Stimulated activated CD4-positive, alpha-beta T cell treated with anti-CD3 and anti-CD28 coated beads, Interleukin-15, amount 100 ng/mL, for 1 hour (primary cell): Measurements from ENCODE around the gene ATP2C1.

Experiments
- DNase-seq, 2 donors: peaks; one replicate each; pipeline ENCODE4 v3.0.0-alpha.2; 2020; ENCODE audit warnings: low read depth in 1 of 2, low spot score in 1 of 2

Gene ATP2C1

GRCh38 chr3:130894130-130894985, 474 bp downstream of the ATP2C1 start:
- DNase-seq, result peak; percentile 7 to 20

DNA sequence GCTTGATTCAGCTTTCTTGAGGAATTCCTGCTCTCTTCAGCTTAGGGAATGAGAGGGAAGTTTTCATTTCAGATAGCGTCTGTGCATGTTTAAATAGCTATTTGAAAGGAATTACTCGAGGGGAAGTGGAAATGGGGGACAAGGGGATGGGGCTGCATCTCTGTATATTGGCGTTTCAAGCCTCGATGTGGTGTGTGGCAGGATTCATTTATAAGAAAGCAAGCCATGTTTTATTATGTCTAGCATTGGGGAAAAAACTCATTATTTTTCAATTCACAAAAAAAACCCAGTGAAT, 1.0 kb downstream of the ATP2C1 start:
- DNase-seq, result no peak

GRCh38 chr3:130895690-130896488, 2.0 kb downstream of the ATP2C1 start:
- DNase-seq, result no peak

- no peak for DNase-seq
Measured at GRCh38 chr3:130897316-130897715, 3.4 kb downstream of the ATP2C1 start.

DNA sequence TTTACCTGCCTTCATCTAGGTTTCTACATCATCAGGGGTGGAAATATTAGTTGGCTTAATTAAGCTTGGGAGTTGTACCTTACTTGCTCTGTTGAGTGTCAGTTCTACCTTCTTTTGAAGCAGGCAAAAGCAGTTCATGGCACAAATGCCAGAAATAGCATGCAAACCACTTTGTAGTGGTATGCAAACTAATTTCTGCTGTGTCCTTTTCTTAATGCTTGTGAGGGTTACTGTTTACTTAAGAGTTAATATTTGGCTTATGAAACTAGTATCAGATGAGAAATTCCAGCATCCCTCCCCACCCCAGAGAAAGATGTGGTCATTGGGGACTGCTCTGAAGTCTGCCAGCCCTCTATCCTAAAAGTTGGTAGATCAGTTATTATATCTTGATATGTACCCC, 7.1 kb downstream of the ATP2C1 start:
- no peak for DNase-seq

DNA sequence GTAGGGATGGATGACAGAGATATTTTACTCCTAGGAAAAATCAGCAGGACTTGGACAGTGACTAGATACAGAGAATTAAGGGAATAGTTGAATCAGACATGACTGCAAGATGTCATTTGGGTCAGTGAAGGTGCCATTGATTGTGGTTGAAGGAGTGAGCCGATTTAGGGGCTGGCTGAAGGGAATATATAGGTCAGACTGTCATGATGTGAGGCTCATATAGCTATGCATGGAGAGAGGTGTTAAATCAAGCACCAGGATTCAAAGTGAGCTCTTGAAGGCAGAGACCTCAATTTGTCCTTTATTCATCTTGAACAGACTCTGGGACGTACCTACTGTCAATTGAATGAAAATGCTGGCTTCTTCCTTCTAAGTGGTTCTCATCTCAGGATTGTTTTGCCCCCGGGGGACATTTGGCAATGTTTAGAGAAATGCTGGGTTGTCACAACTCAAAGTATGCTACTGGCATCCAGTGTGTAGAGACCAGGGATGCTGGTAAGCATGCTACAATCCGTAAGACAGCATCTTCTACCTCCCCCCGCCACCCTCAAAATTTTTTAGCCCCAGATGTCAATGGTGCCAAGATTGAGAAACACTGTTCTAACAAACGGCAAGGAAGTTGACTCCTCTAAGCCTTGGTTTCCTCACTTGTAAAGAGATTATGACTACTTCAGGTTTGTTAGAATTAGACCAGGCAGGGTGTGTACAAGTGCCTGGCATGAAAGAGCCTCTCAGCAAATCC, 7.8 kb downstream of the ATP2C1 start:
- no peak for DNase-seq

DNA sequence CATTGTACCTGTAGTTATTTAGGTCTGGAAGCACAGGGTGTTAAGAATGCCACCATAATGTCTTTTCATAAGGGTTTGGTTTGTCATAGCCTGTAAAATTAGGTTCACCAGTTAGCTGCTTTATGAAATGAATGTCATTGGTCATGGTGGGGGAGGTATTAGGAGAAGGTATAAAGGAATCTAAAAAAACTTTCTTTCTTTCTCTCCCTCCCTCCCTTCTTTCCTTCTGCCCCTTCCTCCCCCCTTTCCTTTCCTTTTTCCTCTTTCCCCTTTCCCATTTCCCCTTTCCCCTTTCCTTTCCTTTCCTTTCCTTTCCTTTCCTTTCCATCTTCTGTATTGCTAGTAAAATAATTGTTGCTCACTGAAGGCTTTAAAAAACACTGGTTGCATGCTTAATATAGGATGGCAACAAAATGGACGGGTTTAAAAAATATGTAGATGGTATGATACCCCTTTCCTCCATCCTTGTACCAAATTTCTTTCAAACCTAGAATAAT, 9.6 kb downstream of the ATP2C1 start:
- DNase-seq, result no peak

- DNase-seq, result no peak
Measured at GRCh38 chr3:130904491-130904890, 10.6 kb downstream of the ATP2C1 start.

DNA sequence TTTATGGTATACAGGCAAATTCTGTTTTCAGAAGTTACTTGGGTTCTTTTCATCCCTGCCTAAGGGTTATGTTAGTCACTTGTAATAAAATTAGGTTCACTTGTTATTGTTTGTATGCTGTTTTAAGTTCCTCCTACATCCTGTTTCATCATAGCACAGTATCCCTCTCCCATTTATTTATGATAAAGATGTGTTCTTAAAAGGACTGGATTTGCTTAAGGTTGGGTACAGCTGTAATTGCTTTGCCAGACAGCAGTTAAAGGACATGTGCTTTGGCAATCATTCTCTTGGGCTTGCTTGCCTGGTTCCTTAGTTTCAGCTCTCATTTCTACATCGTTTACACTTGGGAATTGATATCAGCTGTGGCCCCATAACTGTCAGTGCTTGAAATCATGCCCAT, 11.7 kb downstream of the ATP2C1 start:
- no peak for DNase-seq

GRCh38 chr3:130906374-130906995, 12.6 kb downstream of the ATP2C1 start:
- no peak for DNase-seq

- DNase-seq, result no peak
Measured at GRCh38 chr3:130907500-130907899, 13.6 kb downstream of the ATP2C1 start.

- no peak for DNase-seq
Measured at GRCh38 chr3:130907966-130908365, 14.1 kb downstream of the ATP2C1 start.

GRCh38 chr3:130915567-130916292, 21.8 kb downstream of the ATP2C1 start:
- no peak for DNase-seq

DNA sequence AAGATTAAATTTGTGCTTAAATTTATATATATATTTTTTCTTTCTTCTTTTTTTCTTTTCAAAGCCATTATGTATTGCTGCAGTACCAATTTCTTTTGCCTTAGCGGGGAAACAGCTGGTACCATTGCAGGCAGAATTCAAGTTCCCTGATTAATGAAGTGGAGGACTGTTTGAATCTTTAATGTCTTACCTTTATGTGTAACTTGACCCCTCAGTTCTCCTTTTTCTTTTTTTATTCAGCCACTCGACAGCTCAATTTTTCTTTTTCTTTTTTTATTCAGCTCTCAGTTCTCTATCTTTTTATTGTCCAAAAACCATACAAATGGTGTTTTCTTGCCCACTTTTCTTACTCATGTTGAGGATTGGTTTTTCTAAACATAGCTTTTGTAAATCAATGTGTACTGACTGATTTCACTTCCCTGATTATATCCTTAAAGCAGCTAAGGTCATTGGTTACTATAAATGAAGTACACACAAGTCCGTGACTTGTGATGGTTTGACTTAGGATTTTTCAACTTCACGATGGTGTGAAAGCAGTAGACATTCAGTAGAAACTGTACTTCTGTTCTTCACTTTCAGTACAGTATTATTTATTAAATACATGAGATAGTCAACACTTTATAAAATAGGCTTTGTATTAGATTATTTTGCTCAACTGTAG, 22.8 kb downstream of the ATP2C1 start:
- no peak for DNase-seq

DNA sequence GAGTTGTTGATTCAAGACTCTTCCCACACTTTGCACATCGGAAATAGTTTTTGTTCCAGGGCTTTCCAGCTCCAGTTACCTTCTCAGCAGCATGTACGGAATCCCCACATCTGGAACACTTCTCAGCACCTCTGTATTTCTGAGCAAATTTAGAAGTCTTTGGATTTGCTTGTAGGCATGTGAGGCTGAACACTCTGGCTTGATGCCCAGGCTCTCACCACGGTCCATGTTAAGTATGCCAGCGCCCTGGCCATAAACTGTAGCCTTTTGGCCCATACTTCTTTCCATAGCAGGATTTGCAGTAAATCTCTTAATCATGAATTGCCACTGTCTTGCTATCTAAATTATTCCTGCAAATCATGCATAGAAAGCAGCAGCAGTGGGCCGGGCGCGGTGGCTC, 24.4 kb downstream of the ATP2C1 start:
- no peak for DNase-seq

DNA sequence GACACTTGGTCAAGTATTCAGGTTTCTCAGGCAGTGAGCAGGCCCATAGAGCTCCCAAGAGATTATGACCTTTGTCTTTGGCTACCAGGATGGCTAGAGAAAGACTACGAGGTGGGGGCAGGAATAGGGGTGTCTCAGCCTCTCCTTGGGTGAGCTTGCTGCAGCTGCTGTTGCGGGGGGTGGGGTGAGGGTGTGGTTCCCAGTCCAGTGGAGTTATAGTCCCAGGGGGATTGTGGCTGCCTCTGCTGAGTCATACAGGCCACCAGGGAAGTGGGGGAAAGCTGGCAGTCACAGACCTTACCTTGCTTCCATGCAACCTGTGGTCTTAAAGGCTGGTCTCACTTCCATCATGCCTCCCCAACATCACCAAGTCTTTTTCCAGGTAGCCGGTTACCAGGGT, 31.7 kb downstream of the ATP2C1 start:
- DNase-seq, result no peak

DNA sequence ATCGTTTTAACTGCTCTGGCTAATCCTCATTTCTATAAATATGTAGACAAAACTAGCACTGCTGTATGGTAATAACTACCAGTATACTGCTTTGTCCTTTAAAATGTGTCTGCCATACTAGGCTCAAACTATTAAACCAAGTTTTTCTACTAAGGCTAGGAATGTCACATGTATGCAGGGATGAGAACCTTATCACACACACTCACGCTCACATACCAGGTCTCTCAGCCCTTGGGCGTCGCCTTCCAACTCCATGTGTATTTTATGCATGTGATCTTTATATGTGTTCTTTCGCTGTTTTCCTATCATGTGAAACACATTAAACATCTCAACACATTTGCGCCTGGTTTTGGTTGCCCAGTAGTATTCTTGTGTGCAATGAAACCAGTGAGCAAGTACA, 32.6 kb downstream of the ATP2C1 start:
- DNase-seq, result no peak

GRCh38 chr3:130929804-130930203, 35.9 kb downstream of the ATP2C1 start:
- DNase-seq, result no peak

- DNase-seq, result no peak
Measured at GRCh38 chr3:130932979-130933378, 39.1 kb downstream of the ATP2C1 start.

GRCh38 chr3:130933801-130934345, 40.0 kb downstream of the ATP2C1 start:
- no peak for DNase-seq
